ENCODE data around the gene SPEM2. TPM values are rescaled to one million over a fixed set of nuclear protein-coding genes. Genes with fewer than 3 reads are reported as not detected.

The SPEM2 gene
- total and polyA plus RNA-seq, 2 of the 4 experiments (the other 2 are of a cell fraction): not detected

GRCh38 chr17:7382901-7383300 is 42.5 kb upstream of the SPEM2 start:
- H3K18ac ChIP-seq (ENCODE audit: low read depth, low read length): no peak overlapping the region
- H2AK9ac ChIP-seq (replicated peaks; ENCODE audit: low read depth, low read length, poor library complexity): peak overlapping the region; percentile 5
- H2BK5ac ChIP-seq (ENCODE audit: low read depth, low read length, poor library complexity, severe bottlenecking): no peak overlapping the region
- dilution Hi-C loops (cut with HindIII; ENCODE audit: low sequenced_read_pairs, unreplicated experiment) (no loop called here), intact Hi-C loops (cut with micrococcal nuclease) (no loop called here), in situ Hi-C loops (cut with MboI; ENCODE audit: low sequenced_read_pairs) (no loop called here)
- H2BK20ac ChIP-seq (ENCODE audit: low read depth, low read length): no peak overlapping the region
- no peak overlapping the region for H3K4me2 ChIP-seq (ENCODE audit: low read depth, low read length)
- H3K4me1 ChIP-seq (ENCODE audit: control insufficient read depth, insufficient read depth, low read length): peaks cover 7% of the 10 kb centered on the region; the same call in 1 of the 2 replicates
- ATAC-seq (ENCODE audit: low read depth): no peak
- H4K91ac ChIP-seq (ENCODE audit: insufficient read depth, low read depth, low read length): no peak overlapping the region
- DNase-seq: no peak
- no peak overlapping the region for H3K14ac ChIP-seq (replicated peaks; ENCODE audit: low read depth, low read length)
- H4K8ac ChIP-seq (ENCODE audit: low read depth in 2 of 2, low read length in 2 of 2): no peak overlapping the region
- no peak overlapping the region for H3K27ac ChIP-seq (ENCODE audit: insufficient read depth, low read length)
- H3K9me1 ChIP-seq (ENCODE audit: insufficient read depth, low read length): peaks cover 2% of the 10 kb centered on the region; the same call in 1 of the 2 replicates
- peaks cover 2% of the 10 kb centered on the region; the same call in 1 of the 2 replicates for H3K36me3 ChIP-seq (ENCODE audit: control insufficient read depth, insufficient read depth, low read length)
- no TSS peak for BruUV-seq (replicated peaks)
- H4K5ac ChIP-seq (ENCODE audit: low read depth, low read length): no peak overlapping the region
- no peak overlapping the region for H2AFZ ChIP-seq (replicated peaks; ENCODE audit: low read length, poor library complexity)
- H2BK15ac ChIP-seq (ENCODE audit: low read depth, low read length): no peak overlapping the region
- peaks cover 26% of the 10 kb centered on the region for H3K27me3 ChIP-seq (ENCODE audit: control insufficient read depth, insufficient read depth, low read length)
- H4K20me1 ChIP-seq (ENCODE audit: insufficient read depth, low read length): no peaks in the 10 kb centered on the region
- WGBS, 2 experiments (ENCODE audit: extremely low coverage in 2 of 2, insufficient read length in 1 of 2): 86% methylated on average over 6 of the region's 10 CpGs; no CpG with 5 or more reads in 1 of the 2 experiments
- H3K4me3 ChIP-seq (ENCODE audit: insufficient read depth, low read depth, low read length): no peak overlapping the region
- no peak overlapping the region for H3K56ac ChIP-seq (ENCODE audit: extremely low read depth, insufficient read depth, low read length)
- H2BK120ac ChIP-seq (ENCODE audit: low read depth, low read length): no peak overlapping the region
- no peak overlapping the region for H2AK5ac ChIP-seq (ENCODE audit: low read depth, low read length)
- no peaks in the 10 kb centered on the region for H3K79me1 ChIP-seq (ENCODE audit: low read depth in 1 of 2, low read length in 2 of 2)
- TF ChIP-seq BHLHE40 (IDR thresholded peaks at IDR 0.05; ENCODE audit: low read depth, low read length): no peak
- no peak for TF ChIP-seq NFE2L2 (IDR thresholded peaks at IDR 0.05; ENCODE audit: low read depth, low read length)
- no peak for TF ChIP-seq MAZ (IDR thresholded peaks at IDR 0.05; ENCODE audit: borderline replicate concordance, low read depth, low read length)
- TF ChIP-seq SMC3 (IDR thresholded peaks at IDR 0.05; ENCODE audit: low read depth, low read length): no peak
- TF ChIP-seq, protein P1, sequence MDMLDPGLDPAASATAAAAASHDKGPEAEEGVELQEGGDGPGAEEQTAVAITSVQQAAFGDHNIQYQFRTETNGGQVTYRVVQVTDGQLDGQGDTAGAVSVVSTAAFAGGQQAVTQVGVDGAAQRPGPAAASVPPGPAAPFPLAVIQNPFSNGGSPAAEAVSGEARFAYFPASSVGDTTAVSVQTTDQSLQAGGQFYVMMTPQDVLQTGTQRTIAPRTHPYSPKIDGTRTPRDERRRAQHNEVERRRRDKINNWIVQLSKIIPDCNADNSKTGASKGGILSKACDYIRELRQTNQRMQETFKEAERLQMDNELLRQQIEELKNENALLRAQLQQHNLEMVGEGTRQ (IDR thresholded peaks at IDR 0.05; ENCODE audit: low read depth, low read length): no peak
- TF ChIP-seq POLR2A (IDR thresholded peaks at IDR 0.05; ENCODE audit: low read depth, low read length): no peak
- no peak for TF ChIP-seq MXI1 (IDR thresholded peaks at IDR 0.05; ENCODE audit: borderline replicate concordance, low read depth, low read length)
- no peak for TF ChIP-seq RFX5 (IDR thresholded peaks at IDR 0.05; ENCODE audit: low read depth, low read length)
- TF ChIP-seq, protein P2, sequence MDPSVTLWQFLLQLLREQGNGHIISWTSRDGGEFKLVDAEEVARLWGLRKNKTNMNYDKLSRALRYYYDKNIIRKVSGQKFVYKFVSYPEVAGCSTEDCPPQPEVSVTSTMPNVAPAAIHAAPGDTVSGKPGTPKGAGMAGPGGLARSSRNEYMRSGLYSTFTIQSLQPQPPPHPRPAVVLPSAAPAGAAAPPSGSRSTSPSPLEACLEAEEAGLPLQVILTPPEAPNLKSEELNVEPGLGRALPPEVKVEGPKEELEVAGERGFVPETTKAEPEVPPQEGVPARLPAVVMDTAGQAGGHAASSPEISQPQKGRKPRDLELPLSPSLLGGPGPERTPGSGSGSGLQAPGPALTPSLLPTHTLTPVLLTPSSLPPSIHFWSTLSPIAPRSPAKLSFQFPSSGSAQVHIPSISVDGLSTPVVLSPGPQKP (IDR thresholded peaks at IDR 0.05; ENCODE audit: borderline replicate concordance, low read depth, low read length): no peak
- no peak for TF ChIP-seq CEBPB (IDR thresholded peaks at IDR 0.05; ENCODE audit: low read depth, low read length)
- no peak for TF ChIP-seq RCOR1 (IDR thresholded peaks at IDR 0.05; ENCODE audit: insufficient replicate concordance, low read length)
- TF ChIP-seq RAD21 (IDR thresholded peaks at IDR 0.05; ENCODE audit: low read length): no peak
- POLR2A ChIA-PET (ENCODE audit: unreplicated experiment): no interaction called here
- H3K9me3 ChIP-seq (ENCODE audit: control insufficient read depth, insufficient read depth, low read length): peaks cover 8% of the 10 kb centered on the region; the same call in 1 of the 2 replicates
- no peak overlapping the region for H3K9ac ChIP-seq (ENCODE audit: low read depth, low read length)
- H3K4ac ChIP-seq (ENCODE audit: low read depth, low read length): no peak overlapping the region
- CTCF ChIA-PET: no interaction called here
- no peak overlapping the region for H3K23ac ChIP-seq (ENCODE audit: low read depth, low read length)
